B cell (primary cell): ENCODE measurements around the gene NEGR1. TPM values are rescaled to one million over a fixed set of nuclear protein-coding genes. Genes with fewer than 3 reads are reported as not detected.

Experiments used
- ATAC-seq: fragments of 200-7000 bp; cut with Tn5 transposase; one replicate; pipeline ENCODE4 v1.10.0; 2021; ENCODE audit warnings: low read depth, mild to moderate bottlenecking, moderate number of reproducible peaks, moderate library complexity
- CTCF ChIA-PET: fragments of 350-600 bp; sonication (Branson Sonifier 250); formaldehyde crosslinking; loops from one replicate; lab custom pipeline; 2021; ENCODE audit warnings: antibody characterized with exemption, inconsistent platforms; lab: Charles Lee
- POLR2A ChIA-PET: fragments of 350-600 bp; sonication (Branson Sonifier 250); formaldehyde crosslinking; loops from one replicate; lab custom pipeline; 2021; ENCODE audit warnings: antibody characterized with exemption; lab: Charles Lee
- DNase-seq: peaks from one replicate; pipeline ENCODE4 v3.0.0; 2013
- H2AFZ ChIP-seq: 2 replicates; pipeline ENCODE4 v1.6.1; 2012; ENCODE audit warnings: mild to moderate bottlenecking, low read depth, low read length; ENCODE audit not compliant: insufficient read depth, poor library complexity, severe bottlenecking
- H3K27ac ChIP-seq, 2 donors: 1 replicate in 1 of 2; 2 replicates in 1 of 2; pipeline ENCODE4 v1.5.1; 2012 to 2013; ENCODE audit warnings: low read length in 2 of 2, mild to moderate bottlenecking in 2 of 2, moderate library complexity in 1 of 2
- H3K27me3 ChIP-seq, 4 experiments: fragments of 200-600 bp in 1 of 4; sonication (generic) in 1 of 4; replicated peaks in 1 of 4; 1 replicate in 2 of 4; 2 replicates in 2 of 4; pipeline versions ENCODE4 v1.6.1 to v1.7.0; 2013 to 2016; ENCODE audit warnings: low read length in 3 of 4, mild to moderate bottlenecking in 2 of 4, mixed read lengths in 1 of 4, moderate library complexity in 1 of 4; ENCODE audit not compliant: insufficient read depth in 4 of 4, control insufficient read depth in 3 of 4; ENCODE audit errors: control extremely low read depth in 1 of 4
- H3K36me3 ChIP-seq, 2 experiments: replicated peaks in 1 of 2; 1 replicate in 1 of 2; 2 replicates in 1 of 2; pipeline versions ENCODE4 v1.6.1 to v1.7.1; 2013; ENCODE audit warnings: low read length in 1 of 2; ENCODE audit not compliant: insufficient read depth in 2 of 2, control insufficient read depth in 1 of 2; ENCODE audit errors: control extremely low read depth in 1 of 2, extremely low read depth in 1 of 2
- H3K4me1 ChIP-seq, 2 donors: fragments of 200-600 bp in 1 of 2; sonication (generic) in 1 of 2; 1 replicate in 1 of 2; 2 replicates in 1 of 2; pipeline versions ENCODE4 v1.5.1 to v1.6.1; 2013 to 2017; ENCODE audit warnings: low read length in 2 of 2; ENCODE audit not compliant: control insufficient read depth in 2 of 2, insufficient read depth in 2 of 2
- H3K4me2 ChIP-seq: replicated peaks from 2 replicates; pipeline ENCODE3; 2012; ENCODE audit warnings: mild to moderate bottlenecking, low read depth, low read length; ENCODE audit not compliant: poor library complexity, severe bottlenecking
- H3K4me3 ChIP-seq, 5 experiments: fragments of 200-600 bp in 1 of 5; sonication (generic) in 1 of 5; 1 replicate in 3 of 5; 2 replicates in 2 of 5; pipeline versions ENCODE4 v1.5.1 to v1.7.0; 2011 to 2016; ENCODE audit warnings: low read length in 4 of 5, mild to moderate bottlenecking in 4 of 5, low read depth in 2 of 5, control low read depth in 1 of 5, moderate library complexity in 1 of 5; ENCODE audit not compliant: insufficient read depth in 1 of 5; ENCODE audit errors: control extremely low read depth in 1 of 5, extremely low read depth in 1 of 5
- H3K79me2 ChIP-seq: fragments of 200-600 bp; sonication (generic); one replicate; pipeline ENCODE4 v1.6.0; 2016; ENCODE audit warnings: low read length; ENCODE audit not compliant: control insufficient read depth, insufficient read depth
- H3K9ac ChIP-seq: fragments of 200-600 bp; sonication (generic); 2 replicates; pipeline ENCODE4 v1.6.1; 2017; ENCODE audit warnings: mild to moderate bottlenecking, low read length, moderate library complexity
- H3K9me3 ChIP-seq, 3 donors: one replicate each; pipeline versions ENCODE4 v1.6.1 to v1.7.1; 2013; ENCODE audit warnings: low read length in 2 of 3; ENCODE audit not compliant: control insufficient read depth in 2 of 3, insufficient read depth in 1 of 3; ENCODE audit errors: control extremely low read depth in 1 of 3
- H4K20me1 ChIP-seq: 2 replicates; pipeline ENCODE4 v1.6.0; 2012; ENCODE audit warnings: mild to moderate bottlenecking, low read length; ENCODE audit not compliant: insufficient read depth, control insufficient read depth, poor library complexity, severe bottlenecking
- H3K27ac Mint-ChIP-seq: one replicate; pipeline ENCODE4 v1.8.0; 2021; ENCODE audit warnings: mixed read lengths
- H3K27me3 Mint-ChIP-seq: one replicate; pipeline ENCODE4 v1.8.0; 2021; ENCODE audit warnings: mixed read lengths
- H3K4me1 Mint-ChIP-seq: one replicate; pipeline ENCODE4 v1.8.0; 2021; ENCODE audit warnings: mixed read lengths
- H3K4me3 Mint-ChIP-seq: one replicate; pipeline ENCODE4 v1.8.0; 2021; ENCODE audit warnings: mixed read lengths
- H3K9me3 Mint-ChIP-seq: one replicate; pipeline ENCODE4 v1.8.0; 2022; ENCODE audit warnings: mixed read lengths; ENCODE audit not compliant: insufficient read depth
- EZH2 ChIP-seq: IDR thresholded peaks from 2 replicates; pipeline ENCODE4 v1.6.1; 2012; ENCODE audit warnings: borderline replicate concordance, low read depth, mild to moderate bottlenecking, moderate library complexity, low read length; ENCODE audit not compliant: insufficient read depth, poor library complexity, severe bottlenecking
- WGBS: methylation state at CpG from one replicate; pipeline ENCODE4 v1.1.5; 2013; ENCODE audit warnings: missing lambda C conversion rate; ENCODE audit not compliant: insufficient coverage; 5-methylcytosine and 5-hydroxymethylcytosine counted together
- intact Hi-C: fragments of 100-400 bp; cut with micrococcal nuclease; formaldehyde crosslinking; loops from one replicate; pipeline ENCODE4 v1.10.0; 2022
- polyA plus RNA-seq: library from polyadenylated mRNA; depleted of rRNA; stranded (reverse); fragments of >200 nt; gene quantifications from 2 replicates; pipeline ENCODE4 v1.2.3, GENCODE V29; 2012
- total RNA-seq, 2 donors: library from RNA; stranded (reverse); fragments of 120-200 nt in 1 of 2; gene quantifications; 1 replicate in 1 of 2; 2 replicates in 1 of 2; pipeline versions ENCODE4 v1.2.3 to v1.2.4, GENCODE V29; 2013 to 2022
- TF ChIP-seq, protein P1 (sequence below): fragments of 200-600 bp; IDR thresholded peaks from one replicate; pipeline ENCODE4 v1.8.0; 2022; ENCODE audit warnings: antibody characterized with exemption, mild to moderate bottlenecking

NEGR1 gene
- total and polyA plus RNA-seq, 2 donors (not counting 1 experiment from before 2014, with no cell fraction given) = 0.01 TPM; not detected in 1

DNA sequence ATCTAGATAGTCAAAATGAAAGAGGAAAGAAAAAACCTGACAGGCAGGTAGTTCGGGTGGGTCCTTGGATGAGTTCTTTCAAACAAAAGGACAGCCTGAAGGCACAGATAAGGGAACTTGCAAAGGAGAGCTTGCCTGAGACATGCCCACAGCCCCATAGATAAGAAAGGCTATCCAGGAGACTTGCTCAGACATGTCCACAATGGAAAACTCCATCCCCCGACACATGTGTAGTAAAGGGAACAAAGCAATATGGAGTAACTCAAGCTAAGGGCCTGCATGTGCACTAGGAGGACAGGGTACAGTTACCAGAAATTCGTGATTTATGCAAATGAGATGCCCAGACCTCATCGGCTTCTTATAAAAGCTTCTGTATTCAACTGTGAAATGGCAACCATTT is 281.5 kb downstream of the NEGR1 start:
- Mint-ChIP-seq H3K27me3 (no peaks in the 10 kb centered on the region), H3K9me3 (no peaks in the 10 kb centered on the region), H3K27ac (no peak overlapping the region), H3K4me3 (no peak overlapping the region), H3K4me1 (no peaks in the 10 kb centered on the region)
- H2AFZ ChIP-seq = no peak overlapping the region
- CTCF ChIA-PET = no interaction called here
- TF ChIP-seq, protein P1, sequence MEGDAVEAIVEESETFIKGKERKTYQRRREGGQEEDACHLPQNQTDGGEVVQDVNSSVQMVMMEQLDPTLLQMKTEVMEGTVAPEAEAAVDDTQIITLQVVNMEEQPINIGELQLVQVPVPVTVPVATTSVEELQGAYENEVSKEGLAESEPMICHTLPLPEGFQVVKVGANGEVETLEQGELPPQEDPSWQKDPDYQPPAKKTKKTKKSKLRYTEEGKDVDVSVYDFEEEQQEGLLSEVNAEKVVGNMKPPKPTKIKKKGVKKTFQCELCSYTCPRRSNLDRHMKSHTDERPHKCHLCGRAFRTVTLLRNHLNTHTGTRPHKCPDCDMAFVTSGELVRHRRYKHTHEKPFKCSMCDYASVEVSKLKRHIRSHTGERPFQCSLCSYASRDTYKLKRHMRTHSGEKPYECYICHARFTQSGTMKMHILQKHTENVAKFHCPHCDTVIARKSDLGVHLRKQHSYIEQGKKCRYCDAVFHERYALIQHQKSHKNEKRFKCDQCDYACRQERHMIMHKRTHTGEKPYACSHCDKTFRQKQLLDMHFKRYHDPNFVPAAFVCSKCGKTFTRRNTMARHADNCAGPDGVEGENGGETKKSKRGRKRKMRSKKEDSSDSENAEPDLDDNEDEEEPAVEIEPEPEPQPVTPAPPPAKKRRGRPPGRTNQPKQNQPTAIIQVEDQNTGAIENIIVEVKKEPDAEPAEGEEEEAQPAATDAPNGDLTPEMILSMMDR = no peak
- TF ChIP-seq EZH2 = no peak
- H3K9me3 ChIP-seq = no peaks in the 10 kb centered on the region
- 83% methylated on average over 2 of the region's 4 CpGs for WGBS
- no peak overlapping the region for H3K4me3 ChIP-seq
- H3K36me3 ChIP-seq = no peaks in the 10 kb centered on the region
- no peaks in the 10 kb centered on the region for H4K20me1 ChIP-seq
- no peak overlapping the region for H3K27ac ChIP-seq
- no peak overlapping the region for H3K9ac ChIP-seq
- POLR2A ChIA-PET = no interaction called here
- DNase-seq (no peak), ATAC-seq (no peak)
- H3K27me3 ChIP-seq = no peaks in the 10 kb centered on the region
- no peak overlapping the region for H3K4me2 ChIP-seq
- H3K4me1 ChIP-seq = no peaks in the 10 kb centered on the region
- intact Hi-C loops = no loop called here
- H3K79me2 ChIP-seq = no peaks in the 10 kb centered on the region

DNA sequence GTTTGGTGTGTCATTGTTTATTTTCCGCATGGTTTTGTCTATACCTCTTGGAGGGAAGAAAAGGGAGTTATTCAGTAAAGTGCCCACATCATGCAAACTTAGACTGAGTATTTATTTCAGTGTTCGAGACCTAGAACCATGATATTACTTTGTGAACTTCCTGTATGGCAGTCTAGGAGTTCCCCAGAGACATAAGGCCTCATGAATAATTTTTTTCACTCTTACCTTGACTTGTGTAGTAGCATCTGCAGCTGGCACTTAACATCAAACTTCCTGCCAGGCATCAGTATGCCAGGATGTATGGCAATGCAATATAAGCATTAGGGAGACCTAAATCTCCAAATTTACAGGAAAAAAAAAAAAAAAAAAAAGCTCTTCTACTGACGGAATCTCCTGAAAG is 287.7 kb downstream of the NEGR1 start:
- CTCF ChIA-PET = no interaction called here
- Histone ChIP-seq H3K9me3 (no peaks in the 10 kb centered on the region), H3K9ac (no peak overlapping the region), H2AFZ (no peak overlapping the region), H3K4me1 (no peaks in the 10 kb centered on the region), H3K4me2 (no peak overlapping the region), H3K36me3 (no peaks in the 10 kb centered on the region), H3K27me3 (no peaks in the 10 kb centered on the region), H3K4me3 (no peak overlapping the region), H3K79me2 (no peaks in the 10 kb centered on the region), H3K27ac (no peak overlapping the region), H4K20me1 (no peaks in the 10 kb centered on the region)
- DNase-seq (no peak), ATAC-seq (no peak)
- H3K4me3 Mint-ChIP-seq = no peak overlapping the region
- 0% methylated on average over 1 of the region's 3 CpGs for WGBS
- no peaks in the 10 kb centered on the region for H3K9me3 Mint-ChIP-seq
- H3K27ac Mint-ChIP-seq = no peak overlapping the region
- no peak for TF ChIP-seq EZH2
- TF ChIP-seq, protein P1 = no peak
- H3K27me3 Mint-ChIP-seq = no peaks in the 10 kb centered on the region
- H3K4me1 Mint-ChIP-seq = no peaks in the 10 kb centered on the region
- POLR2A ChIA-PET = no interaction called here
- intact Hi-C loops = no loop called here
